ENCODE measurements around the gene BMPER.

- no peak for TF ChIP-seq CTCF (IDR thresholded peaks at IDR 0.05; ENCODE audit: poor library complexity, severe bottlenecking)
- no peak for TF ChIP-seq POLR2AphosphoS5 (IDR thresholded peaks at IDR 0.05)
- no peak for TF ChIP-seq REST (IDR thresholded peaks at IDR 0.05; ENCODE audit: borderline replicate concordance)
Measured at GRCh38 chr7:34080513-34080912, 175.2 kb downstream of the BMPER start.

Data from neural cell (in vitro differentiated cells).